Loucy (cell line): ENCODE data around the gene KIF13A.

Source experiments
- H2AFZ ChIP-seq: fragments of 200-600 bp; sonication (generic); 2 replicates; pipeline ENCODE4 v1.6.0; 2016; ENCODE audit warnings: antibody characterized with exemption, mild to moderate bottlenecking, low read length, moderate library complexity
- H3F3A ChIP-seq: fragments of 200-600 bp; 2 replicates; pipeline ENCODE4 v1.6.0; 2016; ENCODE audit warnings: antibody characterized with exemption, low read depth, mild to moderate bottlenecking
- H3K27me3 ChIP-seq: fragments of 200-600 bp; sonication (generic); 2 replicates; pipeline ENCODE4 v1.6.1; 2014; ENCODE audit warnings: low read length, mild to moderate bottlenecking; ENCODE audit not compliant: insufficient read depth, poor library complexity, severe bottlenecking
- H3K36me3 ChIP-seq: fragments of 200-600 bp; sonication (generic); 2 replicates; pipeline ENCODE4 v1.6.1; 2016; ENCODE audit warnings: low read length; ENCODE audit not compliant: insufficient read depth
- H3K4me1 ChIP-seq: fragments of 200-600 bp; sonication (generic); 2 replicates; pipeline ENCODE4 v1.5.1; 2014; ENCODE audit warnings: low read length, mild to moderate bottlenecking; ENCODE audit not compliant: insufficient read depth, poor library complexity, severe bottlenecking
- H3K4me2 ChIP-seq: fragments of 200-600 bp; sonication (generic); 2 replicates; pipeline ENCODE4 v1.6.0; 2014; ENCODE audit warnings: antibody characterized with exemption, low read length, low read depth, mild to moderate bottlenecking; ENCODE audit not compliant: poor library complexity, severe bottlenecking
- H3K4me3 ChIP-seq: fragments of 200-600 bp; sonication (generic); 2 replicates; pipeline ENCODE4 v1.5.1; 2014; ENCODE audit warnings: low read length, mild to moderate bottlenecking, mixed read lengths; ENCODE audit not compliant: poor library complexity, severe bottlenecking
- H3K79me2 ChIP-seq: fragments of 200-600 bp; sonication (generic); 2 replicates; pipeline ENCODE4 v1.6.1; 2014; ENCODE audit warnings: low read length; ENCODE audit not compliant: insufficient read depth
- H3K9ac ChIP-seq: fragments of 200-600 bp; sonication (generic); 2 replicates; pipeline ENCODE4 v1.6.0; 2014; ENCODE audit warnings: mild to moderate bottlenecking, low read depth, low read length, moderate library complexity; ENCODE audit not compliant: poor library complexity, severe bottlenecking
- H3K9me2 ChIP-seq: fragments of 200-600 bp; sonication (generic); replicated peaks from 2 replicates; pipeline ENCODE4 v1.6.1; 2016; ENCODE audit warnings: low read depth, low read length, mixed read lengths
- H3K9me3 ChIP-seq: fragments of 200-600 bp; sonication (generic); 2 replicates; pipeline ENCODE4 v1.6.1; 2014; ENCODE audit warnings: mild to moderate bottlenecking, antibody characterized with exemption, low read length, low read depth; ENCODE audit not compliant: insufficient read depth
- H4K20me1 ChIP-seq: fragments of 200-600 bp; sonication (generic); 2 replicates; pipeline ENCODE4 v1.6.0; 2014; ENCODE audit warnings: antibody characterized with exemption, low read length, mild to moderate bottlenecking; ENCODE audit not compliant: insufficient read depth, poor library complexity, severe bottlenecking
- CTCF ChIP-seq: fragments of 200-600 bp; sonication (generic); conservative IDR thresholded peaks from 2 replicates; pipeline ENCODE4 v1.5.1; 2014; ENCODE audit warnings: mild to moderate bottlenecking, antibody characterized with exemption, low read length
- EZH2phosphoT487 ChIP-seq: fragments of 200-600 bp; IDR thresholded peaks from 2 replicates; pipeline ENCODE4 v1.6.1; 2018; ENCODE audit warnings: antibody characterized with exemption, mild to moderate bottlenecking, moderate library complexity, borderline replicate concordance

Gene KIF13A

GRCh38 chr6:17842934-17843821 lies 144.3 kb downstream of the KIF13A start:
- Histone ChIP-seq H3F3A (no peaks in the 10 kb centered on the region), H3K9ac (no peak overlapping the region), H3K9me3 (no peaks in the 10 kb centered on the region), H3K27me3 (no peaks in the 10 kb centered on the region), H4K20me1 (no peaks in the 10 kb centered on the region), H3K9me2 (no peaks in the 10 kb centered on the region), H3K4me3 (no peak overlapping the region), H3K36me3 (no peaks in the 10 kb centered on the region), H3K79me2 (no peaks in the 10 kb centered on the region), H3K4me1 (no peaks in the 10 kb centered on the region), H2AFZ (no peak overlapping the region), H3K4me2 (no peak overlapping the region)
- TF ChIP-seq CTCF, result no peak
- TF ChIP-seq EZH2phosphoT487, result no peak

- Histone ChIP-seq H3K4me3 (no peak overlapping the region), H2AFZ (no peak overlapping the region), H3K9me3 (no peaks in the 10 kb centered on the region), H3F3A (no peaks in the 10 kb centered on the region), H3K27me3 (no peaks in the 10 kb centered on the region), H3K4me2 (no peak overlapping the region), H3K36me3 (no peaks in the 10 kb centered on the region), H3K79me2 (no peaks in the 10 kb centered on the region), H4K20me1 (no peaks in the 10 kb centered on the region), H3K9ac (no peak overlapping the region), H3K9me2 (no peaks in the 10 kb centered on the region), H3K4me1 (no peaks in the 10 kb centered on the region)
- no peak for TF ChIP-seq CTCF
- no peak for TF ChIP-seq EZH2phosphoT487
Observed at GRCh38 chr6:17842014-17842776, 145.2 kb downstream of the KIF13A start.

- Histone ChIP-seq H3K9me2 (no peaks in the 10 kb centered on the region), H4K20me1 (no peaks in the 10 kb centered on the region), H3K27me3 (no peaks in the 10 kb centered on the region), H3K36me3 (no peaks in the 10 kb centered on the region), H2AFZ (no peak overlapping the region), H3K9ac (no peak overlapping the region), H3K9me3 (no peaks in the 10 kb centered on the region), H3K4me2 (no peak overlapping the region), H3K4me3 (no peak overlapping the region), H3K79me2 (no peaks in the 10 kb centered on the region), H3F3A (no peaks in the 10 kb centered on the region), H3K4me1 (no peaks in the 10 kb centered on the region)
- no peak for TF ChIP-seq EZH2phosphoT487
- no peak for TF ChIP-seq CTCF
Observed at GRCh38 chr6:17839513-17840223, 147.8 kb downstream of the KIF13A start.
